ENCODE measurements around the gene HJURP. TPM values are rescaled to one million over a fixed set of nuclear protein-coding genes. Genes with fewer than 3 reads are reported as not detected.

The HJURP gene
- polyA plus RNA-seq, 3 donors: not detected

DNA sequence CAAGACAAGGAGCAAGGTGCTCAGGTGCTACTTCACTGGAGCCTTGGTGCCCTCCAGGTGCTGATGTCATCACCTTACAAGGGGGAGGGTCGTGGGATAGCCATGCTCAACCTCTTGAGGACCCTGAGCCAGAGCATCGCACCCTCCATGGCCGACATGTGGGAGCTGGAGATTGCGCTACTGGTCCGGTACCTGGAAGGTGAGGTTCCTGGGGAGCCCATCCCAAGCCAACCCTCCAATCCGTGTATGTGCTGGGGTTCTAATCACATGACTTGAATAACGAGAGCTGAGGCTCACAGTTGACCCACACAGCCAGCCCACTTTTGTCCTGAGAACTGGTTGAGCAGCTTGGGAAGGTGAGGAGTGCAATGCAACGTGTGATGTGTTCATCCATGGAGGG is 50.3 kb downstream of the HJURP start:
- Mint-ChIP-seq H3K4me1 (no peaks in the 10 kb centered on the region), H3K9me3 (peaks cover 0 to 4% (median 1%) of the 10 kb centered on the region in 7 donors), H3K27ac (no peak overlapping the region), H3K4me3 (no peak overlapping the region), H3K36me3 (no peaks in the 10 kb centered on the region), H3K27me3 (ENCODE audit: low read depth in 3 of 3) (peaks cover 3 to 9% (median 8%) of the 10 kb centered on the region in 3 donors)
- Histone ChIP-seq H2AFZ (ENCODE audit: insufficient read depth, low read depth, low read length, poor library complexity, severe bottlenecking) (no peak overlapping the region), H3K4me2 (replicated peaks; ENCODE audit: extremely low read depth, low read length, poor library complexity, severe bottlenecking) (no peak overlapping the region), H3K27ac (ENCODE audit: low read depth in 1 of 2, low read length in 2 of 2) (no peak overlapping the region), H3K36me3 (replicated peaks in 1 of 2; ENCODE audit: control insufficient read depth in 1 of 2, insufficient read depth in 2 of 2, low read length in 2 of 2) (no peaks in the 10 kb centered on the region), H4K20me1 (ENCODE audit: insufficient read depth, low read length) (no peaks in the 10 kb centered on the region), H3K9me3 (replicated peaks in 1 of 2; ENCODE audit: control insufficient read depth in 1 of 2, insufficient read depth in 1 of 2, low read length in 2 of 2) (no peaks in the 10 kb centered on the region), H3K79me2 (ENCODE audit: insufficient read depth, low read length) (no peaks in the 10 kb centered on the region), H3K27me3 (ENCODE audit: control insufficient read depth in 2 of 2, insufficient read depth in 2 of 2, low read length in 2 of 2) (no peaks in the 10 kb centered on the region), H3K4me1 (ENCODE audit: control insufficient read depth in 1 of 2, insufficient read depth in 2 of 2, low read length in 2 of 2) (no peaks in the 10 kb centered on the region), H3K9ac (ENCODE audit: insufficient read depth, low read length, poor library complexity, severe bottlenecking) (no peak overlapping the region), H3K4me3 (replicated peaks in 1 of 3; ENCODE audit: low read depth in 2 of 3, low read length in 3 of 3) (no peak overlapping the region)
- WGBS (ENCODE audit: insufficient coverage): 70% methylated on average over 4 of the region's 8 CpGs
- intact Hi-C loops (cut with micrococcal nuclease): no loop called here
- no peak for DNase-seq
- TF ChIP-seq, protein P1, sequence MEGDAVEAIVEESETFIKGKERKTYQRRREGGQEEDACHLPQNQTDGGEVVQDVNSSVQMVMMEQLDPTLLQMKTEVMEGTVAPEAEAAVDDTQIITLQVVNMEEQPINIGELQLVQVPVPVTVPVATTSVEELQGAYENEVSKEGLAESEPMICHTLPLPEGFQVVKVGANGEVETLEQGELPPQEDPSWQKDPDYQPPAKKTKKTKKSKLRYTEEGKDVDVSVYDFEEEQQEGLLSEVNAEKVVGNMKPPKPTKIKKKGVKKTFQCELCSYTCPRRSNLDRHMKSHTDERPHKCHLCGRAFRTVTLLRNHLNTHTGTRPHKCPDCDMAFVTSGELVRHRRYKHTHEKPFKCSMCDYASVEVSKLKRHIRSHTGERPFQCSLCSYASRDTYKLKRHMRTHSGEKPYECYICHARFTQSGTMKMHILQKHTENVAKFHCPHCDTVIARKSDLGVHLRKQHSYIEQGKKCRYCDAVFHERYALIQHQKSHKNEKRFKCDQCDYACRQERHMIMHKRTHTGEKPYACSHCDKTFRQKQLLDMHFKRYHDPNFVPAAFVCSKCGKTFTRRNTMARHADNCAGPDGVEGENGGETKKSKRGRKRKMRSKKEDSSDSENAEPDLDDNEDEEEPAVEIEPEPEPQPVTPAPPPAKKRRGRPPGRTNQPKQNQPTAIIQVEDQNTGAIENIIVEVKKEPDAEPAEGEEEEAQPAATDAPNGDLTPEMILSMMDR (IDR thresholded peaks at IDR 0.05): no peak

DNA sequence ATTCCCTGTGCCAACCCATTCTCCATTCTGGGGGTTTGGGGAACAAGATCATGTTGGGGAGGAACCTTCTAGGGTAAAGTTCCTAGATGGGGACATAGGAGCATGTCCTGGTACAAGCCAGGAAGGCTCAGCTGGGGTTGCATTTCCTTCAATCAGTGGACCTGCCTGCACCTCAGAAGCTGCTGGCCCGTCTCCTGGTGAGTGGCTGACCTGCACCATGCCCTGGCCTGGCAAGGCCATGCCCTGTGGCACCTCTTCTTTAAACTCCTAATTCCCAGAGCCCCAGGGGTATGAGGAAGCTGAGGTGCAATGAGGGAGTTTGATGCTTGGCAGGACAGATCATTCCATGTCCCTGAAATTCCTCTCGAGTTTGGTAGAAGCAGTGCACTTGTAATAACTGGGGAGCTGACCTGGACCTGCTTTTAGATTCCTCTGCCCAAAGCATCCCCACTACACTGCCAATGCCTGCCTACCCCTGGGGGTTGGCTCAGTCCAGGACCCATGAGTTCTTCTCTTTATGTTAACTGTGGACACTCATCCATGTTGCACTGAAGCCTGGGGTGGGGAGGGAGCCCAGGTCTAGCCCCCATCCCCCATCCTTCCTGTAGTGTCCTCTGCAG is 50.9 kb downstream of the HJURP start:
- H3K9me3 Mint-ChIP-seq: peaks cover 0 to 2% (median 1%) of the 10 kb centered on the region in 7 donors
- intact Hi-C loops (cut with micrococcal nuclease): no loop called here
- no peak overlapping the region for H3K27ac Mint-ChIP-seq
- Histone ChIP-seq H3K27me3 (ENCODE audit: control insufficient read depth in 2 of 2, insufficient read depth in 2 of 2, low read length in 2 of 2) (no peaks in the 10 kb centered on the region), H4K20me1 (ENCODE audit: insufficient read depth, low read length) (no peaks in the 10 kb centered on the region), H3K27ac (ENCODE audit: low read depth in 1 of 2, low read length in 2 of 2) (no peak overlapping the region), H3K4me2 (replicated peaks; ENCODE audit: extremely low read depth, low read length, poor library complexity, severe bottlenecking) (no peak overlapping the region), H3K36me3 (replicated peaks in 1 of 2; ENCODE audit: control insufficient read depth in 1 of 2, insufficient read depth in 2 of 2, low read length in 2 of 2) (no peaks in the 10 kb centered on the region), H2AFZ (ENCODE audit: insufficient read depth, low read depth, low read length, poor library complexity, severe bottlenecking) (no peak overlapping the region), H3K9me3 (replicated peaks in 1 of 2; ENCODE audit: control insufficient read depth in 1 of 2, insufficient read depth in 1 of 2, low read length in 2 of 2) (no peaks in the 10 kb centered on the region), H3K4me3 (replicated peaks in 1 of 3; ENCODE audit: low read depth in 2 of 3, low read length in 3 of 3) (no peak overlapping the region), H3K4me1 (ENCODE audit: control insufficient read depth in 1 of 2, insufficient read depth in 2 of 2, low read length in 2 of 2) (no peaks in the 10 kb centered on the region), H3K79me2 (ENCODE audit: insufficient read depth, low read length) (no peaks in the 10 kb centered on the region), H3K9ac (ENCODE audit: insufficient read depth, low read length, poor library complexity, severe bottlenecking) (no peak overlapping the region)
- TF ChIP-seq, protein P1 (IDR thresholded peaks at IDR 0.05): no peak
- WGBS (ENCODE audit: insufficient coverage): no CpG with 5 or more reads among the region's 2 CpGs
- H3K4me3 Mint-ChIP-seq: no peak overlapping the region
- no peaks in the 10 kb centered on the region for H3K4me1 Mint-ChIP-seq
- no peak for DNase-seq
- H3K27me3 Mint-ChIP-seq (ENCODE audit: low read depth in 3 of 3): peaks cover 3 to 10% (median 8%) of the 10 kb centered on the region in 3 donors
- no peaks in the 10 kb centered on the region for H3K36me3 Mint-ChIP-seq
